OCI-LY7 (cell line): ENCODE measurements around the gene TMEM51. TPM values are rescaled to one million over a fixed set of nuclear protein-coding genes. Genes with fewer than 3 reads are reported as not detected.

Experiments used
- BruUV-seq: library from RNA; stranded (reverse); fragments of 400-500 nt; replicated peaks from 2 replicates; lab custom pipeline; 2021; lab: Mats Ljungman, UMichigan
- CTCF ChIA-PET: fragments of 300-600 bp; sonication (Branson Sonifier 250); formaldehyde crosslinking; loops from one replicate; lab custom pipeline; 2022; ENCODE audit warnings: antibody characterized with exemption; ENCODE audit not compliant: unreplicated experiment; lab: Charles Lee
- POLR2A ChIA-PET: fragments of 300-600 bp; sonication (Branson Sonifier 250); formaldehyde crosslinking; loops from one replicate; lab custom pipeline; 2022; ENCODE audit warnings: antibody characterized with exemption; lab: Charles Lee
- DNase-seq: peaks from one replicate; pipeline ENCODE4 v3.0.0-alpha.2; 2015; ENCODE audit warnings: low spot score
- H2AFZ ChIP-seq: fragments of 200-600 bp; sonication (generic), shearing (Covaris generic); 2 replicates; pipeline ENCODE4 v1.6.1; 2014; ENCODE audit warnings: mild to moderate bottlenecking, antibody characterized with exemption, low read length, moderate library complexity
- H3K27ac ChIP-seq: fragments of 200-600 bp; sonication (generic); 2 replicates; pipeline ENCODE4 v1.5.1; 2014; ENCODE audit warnings: mixed run types, low read depth, mild to moderate bottlenecking, moderate library complexity, low read length, inconsistent platforms; ENCODE audit not compliant: poor library complexity, severe bottlenecking
- H3K36me3 ChIP-seq: fragments of 200-600 bp; sonication (generic); 2 replicates; pipeline ENCODE4 v1.6.1; 2014; ENCODE audit warnings: mild to moderate bottlenecking, antibody characterized with exemption, low read length, moderate library complexity, mixed read lengths; ENCODE audit not compliant: insufficient read depth
- H3K4me1 ChIP-seq: fragments of 200-600 bp; sonication (generic); 2 replicates; pipeline ENCODE4 v1.5.1; 2014; ENCODE audit warnings: mild to moderate bottlenecking, low read length; ENCODE audit not compliant: insufficient read depth, poor library complexity, severe bottlenecking
- H3K4me2 ChIP-seq: fragments of 200-600 bp; sonication (generic); 2 replicates; pipeline ENCODE4 v1.6.1; 2014; ENCODE audit warnings: mild to moderate bottlenecking, low read length
- H3K4me3 ChIP-seq: fragments of 200-600 bp; sonication (generic); 2 replicates; pipeline ENCODE4 v1.5.1; 2014; ENCODE audit warnings: mild to moderate bottlenecking, low read depth, low read length; ENCODE audit not compliant: poor library complexity, severe bottlenecking
- H3K79me2 ChIP-seq: fragments of 200-600 bp; sonication (generic); 2 replicates; pipeline ENCODE4 v1.6.1; 2016; ENCODE audit warnings: low read depth, mild to moderate bottlenecking, low read length, moderate library complexity, mixed read lengths; ENCODE audit not compliant: insufficient read depth
- H3K9me2 ChIP-seq: fragments of 200-600 bp; sonication (generic); 2 replicates; pipeline ENCODE4 v1.6.1; 2016; ENCODE audit warnings: mild to moderate bottlenecking, low read length, mixed read lengths; ENCODE audit not compliant: insufficient read depth
- H3K9me3 ChIP-seq: fragments of 200-600 bp; sonication (generic); 2 replicates; pipeline ENCODE4 v1.6.1; 2014; ENCODE audit warnings: mild to moderate bottlenecking, mixed run types, low read length, mixed read lengths
- H4K20me1 ChIP-seq: fragments of 200-600 bp; sonication (generic); 2 replicates; pipeline ENCODE4 v1.6.1; 2014; ENCODE audit warnings: mild to moderate bottlenecking, antibody characterized with exemption, low read length, moderate library complexity, mixed read lengths; ENCODE audit not compliant: insufficient read depth
- EZH2phosphoT487 ChIP-seq: fragments of 200-600 bp; sonication (generic); IDR thresholded peaks from 2 replicates; pipeline ENCODE4 v1.6.1; 2018; ENCODE audit warnings: low read depth, borderline replicate concordance, mild to moderate bottlenecking, mixed run types, antibody characterized with exemption, low read length, moderate library complexity, mixed read lengths
- intact Hi-C: fragments of 100-400 bp; cut with micrococcal nuclease; formaldehyde crosslinking; loops from one replicate; pipeline ENCODE4 v1.10.0; 2022; ENCODE audit not compliant: unreplicated experiment
- total RNA-seq, 2 experiments: library from RNA; depleted of rRNA in 1 of 2; stranded (reverse); fragments of >200 nt in 1 of 2; shearing (Covaris generic) in 1 of 2; gene quantifications; 2 replicates each; pipeline ENCODE4 v1.2.3, GENCODE V29; 2014 to 2022
- TF ChIP-seq, protein P1 (sequence below): fragments of 200-600 bp; sonication (generic); conservative IDR thresholded peaks from 2 replicates; pipeline ENCODE4 v1.5.1; 2014; ENCODE audit warnings: mild to moderate bottlenecking, antibody characterized with exemption, low read length, moderate library complexity, mixed read lengths

The TMEM51 gene
- total RNA-seq, 2 experiments from 2014 or later: not detected

GRCh38 chr1:15154480-15155036, 1.0 kb downstream of the TMEM51 start:
- ChIA-PET CTCF (no interaction called here), POLR2A (no interaction called here)
- Histone ChIP-seq H3K9me2 (no peaks in the 10 kb centered on the region), H4K20me1 (no peaks in the 10 kb centered on the region), H3K79me2 (no peaks in the 10 kb centered on the region), H2AFZ (no peak overlapping the region), H3K4me1 (no peaks in the 10 kb centered on the region), H3K27ac (no peak overlapping the region), H3K9me3 (no peaks in the 10 kb centered on the region), H3K4me2 (no peak overlapping the region), H3K36me3 (no peaks in the 10 kb centered on the region), H3K4me3 (no peak overlapping the region)
- BruUV-seq: no TSS peak
- no peak for DNase-seq
- intact Hi-C loops: no loop called here
- no peak for TF ChIP-seq EZH2phosphoT487
- TF ChIP-seq, protein P1, sequence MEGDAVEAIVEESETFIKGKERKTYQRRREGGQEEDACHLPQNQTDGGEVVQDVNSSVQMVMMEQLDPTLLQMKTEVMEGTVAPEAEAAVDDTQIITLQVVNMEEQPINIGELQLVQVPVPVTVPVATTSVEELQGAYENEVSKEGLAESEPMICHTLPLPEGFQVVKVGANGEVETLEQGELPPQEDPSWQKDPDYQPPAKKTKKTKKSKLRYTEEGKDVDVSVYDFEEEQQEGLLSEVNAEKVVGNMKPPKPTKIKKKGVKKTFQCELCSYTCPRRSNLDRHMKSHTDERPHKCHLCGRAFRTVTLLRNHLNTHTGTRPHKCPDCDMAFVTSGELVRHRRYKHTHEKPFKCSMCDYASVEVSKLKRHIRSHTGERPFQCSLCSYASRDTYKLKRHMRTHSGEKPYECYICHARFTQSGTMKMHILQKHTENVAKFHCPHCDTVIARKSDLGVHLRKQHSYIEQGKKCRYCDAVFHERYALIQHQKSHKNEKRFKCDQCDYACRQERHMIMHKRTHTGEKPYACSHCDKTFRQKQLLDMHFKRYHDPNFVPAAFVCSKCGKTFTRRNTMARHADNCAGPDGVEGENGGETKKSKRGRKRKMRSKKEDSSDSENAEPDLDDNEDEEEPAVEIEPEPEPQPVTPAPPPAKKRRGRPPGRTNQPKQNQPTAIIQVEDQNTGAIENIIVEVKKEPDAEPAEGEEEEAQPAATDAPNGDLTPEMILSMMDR: no peak

- no peak overlapping the region for H3K4me2 ChIP-seq
- H3K36me3 ChIP-seq: no peaks in the 10 kb centered on the region
- no peaks in the 10 kb centered on the region for H3K4me1 ChIP-seq
- no peaks in the 10 kb centered on the region for H3K79me2 ChIP-seq
- no peak overlapping the region for H3K27ac ChIP-seq
- intact Hi-C loops: no loop called here
- H4K20me1 ChIP-seq: no peaks in the 10 kb centered on the region
- no peaks in the 10 kb centered on the region for H3K9me3 ChIP-seq
- no peaks in the 10 kb centered on the region for H3K9me2 ChIP-seq
- no peak overlapping the region for H3K4me3 ChIP-seq
- ChIA-PET CTCF (no interaction called here), POLR2A (no interaction called here)
- no peak for TF ChIP-seq EZH2phosphoT487
- TF ChIP-seq, protein P1: no peak
- no peak overlapping the region for H2AFZ ChIP-seq
- no peak for DNase-seq
- no TSS peak for BruUV-seq
Measured at GRCh38 chr1:15155191-15155590, 1.6 kb downstream of the TMEM51 start.

GRCh38 chr1:15155888-15156741, 2.6 kb downstream of the TMEM51 start:
- Histone ChIP-seq H3K36me3 (no peaks in the 10 kb centered on the region), H3K4me3 (no peak overlapping the region), H2AFZ (peak overlapping the region; percentile 40; the same call in 1 of the 2 replicates), H3K27ac (no peak overlapping the region), H3K9me3 (no peaks in the 10 kb centered on the region), H4K20me1 (no peaks in the 10 kb centered on the region), H3K79me2 (no peaks in the 10 kb centered on the region), H3K4me1 (no peaks in the 10 kb centered on the region), H3K9me2 (no peaks in the 10 kb centered on the region), H3K4me2 (peak overlapping the region; percentile 56)
- BruUV-seq: no TSS peak
- TF ChIP-seq, protein P1: no peak
- TF ChIP-seq EZH2phosphoT487: no peak
- intact Hi-C loops: no loop called here
- ChIA-PET POLR2A (no interaction called here), CTCF (no interaction called here)
- DNase-seq: peak; percentile 11
